Thoracic aorta (tissue), 2 donors: ENCODE data around the gene LRMDA. TPM values are rescaled to one million over a fixed set of nuclear protein-coding genes. Genes with fewer than 3 reads are reported as not detected.

Experiments used
- ATAC-seq: fragments of 150-250 bp; one replicate; pipeline ENCODE4 v1.8.0; 2017; ENCODE audit warnings: low read depth; ENCODE audit not compliant: insufficient number of reproducible peaks, low FRiP score
- DNase-seq: peaks from one replicate; pipeline ENCODE4 v3.0.0-alpha.2; 2020; ENCODE audit warnings: low spot score
- H3K27ac ChIP-seq, 2 donors: fragments of 200-600 bp; sonication (generic); 1 replicate in 1 of 2; 2 replicates in 1 of 2; pipeline ENCODE4 v1.5.1; 2016; ENCODE audit warnings: mild to moderate bottlenecking in 2 of 2, moderate library complexity in 2 of 2
- H3K27me3 ChIP-seq: fragments of 200-600 bp; sonication (generic); replicated peaks from 2 replicates; pipeline ENCODE4 v1.6.0; 2016; ENCODE audit warnings: mild to moderate bottlenecking; ENCODE audit not compliant: insufficient read depth
- H3K36me3 ChIP-seq: fragments of 200-600 bp; sonication (generic); one replicate; pipeline ENCODE4 v1.5.1; 2016
- H3K4me1 ChIP-seq, 2 donors: fragments of 200-600 bp; sonication (generic); 1 replicate in 1 of 2; 2 replicates in 1 of 2; pipeline versions ENCODE4 v1.5.1 to v1.6.0; 2016; ENCODE audit warnings: low read depth in 2 of 2, mild to moderate bottlenecking in 1 of 2; ENCODE audit not compliant: control insufficient read depth in 1 of 2
- H3K4me3 ChIP-seq: fragments of 200-600 bp; sonication (generic); 2 replicates; pipeline ENCODE4 v1.5.1; 2016; ENCODE audit warnings: mild to moderate bottlenecking
- H3K9me3 ChIP-seq: fragments of 200-600 bp; sonication (generic); 2 replicates; pipeline ENCODE4 v1.5.1; 2016
- CTCF ChIP-seq: fragments of 200-600 bp; sonication (generic); IDR thresholded peaks from one replicate; pipeline ENCODE4 v1.5.1; 2019; ENCODE audit warnings: antibody characterized with exemption
- total RNA-seq, 2 donors: library from RNA; depleted of rRNA; stranded (reverse); fragments of >200 nt; gene quantifications; one replicate each; pipeline versions ENCODE4 v1.1.0 to v1.2.3, GENCODE V29; 2016

Gene LRMDA
- total RNA-seq, 2 donors from 2014 or later = 8.3 to 36.6 TPM

GRCh38 chr10:76310588-76311080, 879.2 kb downstream of the LRMDA start:
- Histone ChIP-seq H3K27me3 (no peaks in the 10 kb centered on the region), H3K9me3 (no peaks in the 10 kb centered on the region), H3K4me3 (no peak overlapping the region), H3K4me1 (peaks cover 42 to 58% of the 10 kb centered on the region in 2 donors), H3K36me3 (no peaks in the 10 kb centered on the region), H3K27ac (peak overlapping the region; percentile 76 to 77)
- TF ChIP-seq CTCF = no peak
- no peak for DNase-seq
- no peak for ATAC-seq

GRCh38 chr10:76311752-76312636, 880.6 kb downstream of the LRMDA start:
- ATAC-seq (no peak), DNase-seq (no peak)
- Histone ChIP-seq H3K27me3 (no peaks in the 10 kb centered on the region), H3K36me3 (no peaks in the 10 kb centered on the region), H3K4me1 (peaks cover 42 to 58% of the 10 kb centered on the region in 2 donors), H3K27ac (peak overlapping the region; percentile 41 to 76), H3K9me3 (no peaks in the 10 kb centered on the region), H3K4me3 (no peak overlapping the region)
- TF ChIP-seq CTCF = peak; percentile 28

- Histone ChIP-seq H3K36me3 (no peaks in the 10 kb centered on the region), H3K4me3 (no peak overlapping the region), H3K9me3 (no peaks in the 10 kb centered on the region), H3K27me3 (no peaks in the 10 kb centered on the region), H3K27ac (no peak overlapping the region), H3K4me1 (peaks cover 32 to 47% of the 10 kb centered on the region in 2 donors)
- ATAC-seq (no peak), DNase-seq (no peak)
- TF ChIP-seq CTCF = no peak
These were observed 883.8 kb downstream of the LRMDA start for GRCh38 chr10:76315240-76315639.

DNA sequence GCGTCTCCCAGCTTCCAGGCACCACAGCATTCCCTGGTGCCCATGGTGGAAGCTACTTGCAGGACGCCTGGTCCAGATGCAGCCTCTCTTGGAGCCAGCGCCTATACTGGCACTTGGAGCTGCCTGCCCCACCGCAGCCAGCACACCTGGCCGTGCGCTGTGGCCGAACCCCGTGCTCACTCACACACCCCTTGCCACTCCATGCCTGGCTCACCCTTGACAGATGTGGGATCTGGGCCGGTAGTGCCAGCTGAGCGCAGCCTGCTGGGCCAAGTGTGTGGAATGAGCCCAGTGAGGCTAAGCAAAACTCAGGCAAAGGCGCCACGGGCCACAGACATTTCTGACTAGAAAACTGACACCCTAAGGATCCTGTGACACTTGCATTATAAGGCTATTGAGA, 884.8 kb downstream of the LRMDA start:
- Histone ChIP-seq H3K4me3 (no peak overlapping the region), H3K4me1 (peaks cover 22 to 37% of the 10 kb centered on the region in 2 donors), H3K27ac (no peak overlapping the region), H3K9me3 (no peaks in the 10 kb centered on the region), H3K36me3 (no peaks in the 10 kb centered on the region), H3K27me3 (no peaks in the 10 kb centered on the region)
- ATAC-seq (no peak), DNase-seq (no peak)
- no peak for TF ChIP-seq CTCF

DNA sequence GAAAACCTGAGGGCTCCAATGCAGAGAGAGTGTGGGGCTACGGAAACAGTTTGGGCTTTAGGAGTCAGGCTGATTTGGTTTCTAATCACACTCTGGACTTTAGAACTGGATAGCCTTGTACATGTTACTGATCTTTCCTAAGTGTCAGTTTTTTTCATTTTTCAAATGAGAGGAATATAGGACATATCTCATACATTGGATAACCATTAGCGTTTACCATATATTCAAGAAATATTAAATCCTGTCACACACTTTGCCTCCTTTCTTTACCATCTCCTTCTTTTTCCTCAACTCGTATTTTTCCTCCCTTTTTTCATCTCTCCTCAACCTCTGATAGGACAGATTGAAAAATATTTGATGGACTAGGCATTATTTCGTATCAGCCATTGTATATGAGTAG, 885.7 kb downstream of the LRMDA start:
- no peak for ATAC-seq
- TF ChIP-seq CTCF = no peak
- Histone ChIP-seq H3K27me3 (no peaks in the 10 kb centered on the region), H3K9me3 (no peaks in the 10 kb centered on the region), H3K27ac (no peak overlapping the region), H3K36me3 (no peaks in the 10 kb centered on the region), H3K4me1 (peaks cover 14 to 28% of the 10 kb centered on the region in 2 donors), H3K4me3 (no peak overlapping the region)
- no peak for DNase-seq
